MM.1S (cell line): ENCODE measurements around the gene TRAPPC6A.

Source experiments
- DNase-seq: peaks from one replicate; pipeline ENCODE4 v3.0.0-alpha.2; 2015
- H2AFZ ChIP-seq: fragments of 300-600 bp; sonication (generic); 2 replicates; pipeline ENCODE4 v1.6.0; 2016; ENCODE audit warnings: antibody characterized with exemption, low read length
- H3F3A ChIP-seq: fragments of 300-600 bp; sonication (generic); 2 replicates; pipeline ENCODE4 v1.6.1; 2016; ENCODE audit warnings: mild to moderate bottlenecking, antibody characterized with exemption, low read length, moderate library complexity, mixed read lengths; ENCODE audit not compliant: insufficient read depth
- H3K27ac ChIP-seq: fragments of 300-600 bp; sonication (generic); 2 replicates; pipeline ENCODE4 v1.5.1; 2016; ENCODE audit warnings: mild to moderate bottlenecking, low read length
- H3K27me3 ChIP-seq: fragments of 300-600 bp; sonication (generic); replicated peaks from 2 replicates; pipeline ENCODE4 v1.6.0; 2016; ENCODE audit warnings: low read length; ENCODE audit not compliant: insufficient read depth
- H3K36me3 ChIP-seq: fragments of 300-600 bp; sonication (generic); replicated peaks from 2 replicates; pipeline ENCODE4 v1.6.1; 2016; ENCODE audit warnings: mild to moderate bottlenecking, low read length, mixed read lengths; ENCODE audit not compliant: insufficient read depth
- H3K4me1 ChIP-seq: fragments of 300-600 bp; sonication (generic); 2 replicates; pipeline ENCODE4 v1.6.1; 2016; ENCODE audit warnings: low read length, mixed read lengths
- H3K4me2 ChIP-seq: fragments of 300-600 bp; sonication (generic); 2 replicates; pipeline ENCODE4 v1.6.0; 2016; ENCODE audit warnings: low read depth, low read length
- H3K4me3 ChIP-seq: fragments of 300-600 bp; sonication (generic); 2 replicates; pipeline ENCODE4 v1.5.1; 2016; ENCODE audit warnings: low read length, mixed read lengths
- H3K79me2 ChIP-seq: fragments of 300-600 bp; sonication (generic); 2 replicates; pipeline ENCODE4 v1.6.1; 2016; ENCODE audit warnings: mixed run types, low read length, mixed read lengths
- H3K9ac ChIP-seq: fragments of 300-600 bp; sonication (generic); 2 replicates; pipeline ENCODE4 v1.6.1; 2016; ENCODE audit warnings: low read length, mixed read lengths
- H3K9me2 ChIP-seq: fragments of 300-600 bp; sonication (generic); replicated peaks from 2 replicates; pipeline ENCODE4 v1.6.1; 2016; ENCODE audit warnings: mild to moderate bottlenecking, low read length, mixed read lengths; ENCODE audit not compliant: insufficient read depth
- H3K9me3 ChIP-seq: fragments of 300-600 bp; sonication (generic); replicated peaks from 2 replicates; pipeline ENCODE4 v1.6.1; 2016; ENCODE audit warnings: mild to moderate bottlenecking, low read length, mixed read lengths; ENCODE audit not compliant: insufficient read depth
- H4K20me1 ChIP-seq: fragments of 300-600 bp; sonication (generic); 2 replicates; pipeline ENCODE4 v1.6.1; 2016; ENCODE audit warnings: mild to moderate bottlenecking, low read length, moderate library complexity, mixed read lengths; ENCODE audit not compliant: insufficient read depth
- CTCF ChIP-seq: fragments of 300-600 bp; sonication (generic); IDR thresholded peaks from 2 replicates; pipeline ENCODE4 v1.5.1; 2016; ENCODE audit warnings: antibody characterized with exemption, low read length, mixed read lengths
- EZH2 ChIP-seq: fragments of 300-600 bp; sonication (generic); optimal IDR thresholded peaks from 2 replicates; pipeline ENCODE3; 2017; ENCODE audit warnings: low read depth, mild to moderate bottlenecking, antibody characterized with exemption, low read length, mixed read lengths
- EZH2phosphoT487 ChIP-seq: fragments of 300-600 bp; sonication (generic); IDR thresholded peaks from 2 replicates; pipeline ENCODE4 v1.6.1; 2018; ENCODE audit warnings: antibody characterized with exemption, low read length

TRAPPC6A gene

GRCh38 chr19:45206328-45206727 lies 28.3 kb upstream of the TRAPPC6A start:
- Histone ChIP-seq H3K9me3 (no peaks in the 10 kb centered on the region), H3K79me2 (no peaks in the 10 kb centered on the region), H3K27ac (no peak overlapping the region), H3F3A (no peaks in the 10 kb centered on the region), H3K4me3 (no peak overlapping the region), H4K20me1 (no peaks in the 10 kb centered on the region), H3K4me2 (no peak overlapping the region), H3K36me3 (no peaks in the 10 kb centered on the region), H3K27me3 (no peaks in the 10 kb centered on the region; the same call in 1 of the 2 replicates), H2AFZ (no peak overlapping the region), H3K9ac (no peak overlapping the region), H3K9me2 (no peaks in the 10 kb centered on the region), H3K4me1 (no peaks in the 10 kb centered on the region)
- no peak for TF ChIP-seq EZH2phosphoT487
- no peak for TF ChIP-seq CTCF
- no peak for TF ChIP-seq EZH2
- no peak for DNase-seq

GRCh38 chr19:45205810-45206209 lies 27.8 kb upstream of the TRAPPC6A start:
- Histone ChIP-seq H3K9me2 (no peaks in the 10 kb centered on the region), H3K4me1 (no peaks in the 10 kb centered on the region), H3K27ac (no peak overlapping the region), H4K20me1 (no peaks in the 10 kb centered on the region), H3K36me3 (no peaks in the 10 kb centered on the region), H3K4me2 (no peak overlapping the region), H3K9me3 (no peaks in the 10 kb centered on the region), H3K27me3 (no peaks in the 10 kb centered on the region; the same call in 1 of the 2 replicates), H3K79me2 (no peaks in the 10 kb centered on the region), H3K9ac (no peak overlapping the region), H3K4me3 (no peak overlapping the region), H2AFZ (no peak overlapping the region), H3F3A (no peaks in the 10 kb centered on the region)
- no peak for TF ChIP-seq CTCF
- no peak for TF ChIP-seq EZH2
- TF ChIP-seq EZH2phosphoT487: no peak
- DNase-seq: no peak

GRCh38 chr19:45202637-45203036 lies 24.6 kb upstream of the TRAPPC6A start:
- Histone ChIP-seq H2AFZ (no peak overlapping the region), H3K9ac (no peak overlapping the region), H3K4me3 (no peak overlapping the region), H3K4me2 (no peak overlapping the region), H3K9me2 (no peaks in the 10 kb centered on the region), H3K79me2 (no peaks in the 10 kb centered on the region), H3K9me3 (no peaks in the 10 kb centered on the region), H3K27ac (no peak overlapping the region), H3K4me1 (no peaks in the 10 kb centered on the region), H3F3A (no peaks in the 10 kb centered on the region), H4K20me1 (no peaks in the 10 kb centered on the region), H3K27me3 (peaks cover 3% of the 10 kb centered on the region; the same call in 1 of the 2 replicates), H3K36me3 (no peaks in the 10 kb centered on the region)
- no peak for DNase-seq
- no peak for TF ChIP-seq EZH2
- no peak for TF ChIP-seq CTCF
- TF ChIP-seq EZH2phosphoT487: no peak

- no peak for TF ChIP-seq CTCF
- no peak for TF ChIP-seq EZH2
- no peak for TF ChIP-seq EZH2phosphoT487
These were observed 22.5 kb upstream of the TRAPPC6A start for GRCh38 chr19:45200568-45200967.

More at GRCh38 chr19:45200568-45200967, 22.5 kb upstream of the TRAPPC6A start:
- no peak overlapping the region for H2AFZ ChIP-seq
- no peaks in the 10 kb centered on the region for H3K9me3 ChIP-seq
- no peak overlapping the region for H3K9ac ChIP-seq
- H3K79me2 ChIP-seq: no peaks in the 10 kb centered on the region
- H4K20me1 ChIP-seq: no peaks in the 10 kb centered on the region
- H3K4me2 ChIP-seq: no peak overlapping the region
- no peaks in the 10 kb centered on the region for H3F3A ChIP-seq
- H3K9me2 ChIP-seq: no peaks in the 10 kb centered on the region
- H3K4me3 ChIP-seq: no peak overlapping the region
- H3K27ac ChIP-seq: no peak overlapping the region
- H3K36me3 ChIP-seq: no peaks in the 10 kb centered on the region
- no peaks in the 10 kb centered on the region for H3K4me1 ChIP-seq
- H3K27me3 ChIP-seq: peaks cover 9% of the 10 kb centered on the region
- no peak for DNase-seq
